ENCODE results near the gene RASSF8. TPM values are rescaled to one million over a fixed set of nuclear protein-coding genes. Genes with fewer than 3 reads are reported as not detected.

RASSF8 gene
- total and polyA plus RNA-seq, 9 of the 15 experiments (the other 6 are each of a cell fraction or from before 2014, with no cell fraction given) = 0.01 to 0.36 (median 0.12) TPM; not detected in 1

GRCh38 chr12:26086936-26087335 lies 128.5 kb downstream of the RASSF8 start (continued):
- TF ChIP-seq ZNF398 (CRISPR knock-in tag; IDR thresholded peaks at IDR 0.05) (no peak), ZBTB26 (CRISPR knock-in tag; IDR thresholded peaks at IDR 0.05) (no peak), SNAPC5 (CRISPR knock-in tag; IDR thresholded peaks at IDR 0.05) (no peak), NCOA1 (IDR thresholded peaks at IDR 0.05; ENCODE audit: low read depth) (no peak), CBFA2T3 (IDR thresholded peaks at IDR 0.05) (no peak), ZFP30 (CRISPR knock-in tag; IDR thresholded peaks at IDR 0.05; ENCODE audit: borderline replicate concordance) (no peak), FOSL1 (tag; conservative IDR thresholded peaks at IDR 0.05) (no peak), EP300 (IDR thresholded peaks at IDR 0.05; ENCODE audit: low read length) (no peak)

GRCh38 chr12:26088998-26089397 lies 130.5 kb downstream of the RASSF8 start:
- intact Hi-C loops (cut with micrococcal nuclease) (no loop called here), in situ Hi-C loops (cut with MboI) (no loop called here)
- Histone ChIP-seq H3K36me3 (ENCODE audit: control insufficient read depth, insufficient read depth, low read length) (no peaks in the 10 kb centered on the region), H3K27ac (ENCODE audit: extremely low read depth, low read depth, low read length) (no peak overlapping the region), H4K20me1 (replicated peaks; ENCODE audit: control insufficient read depth, insufficient read depth, low read length) (no peaks in the 10 kb centered on the region), H2AFZ (ENCODE audit: low read depth, low read length) (no peak overlapping the region), H3K4me3 (no peak overlapping the region), H3K79me2 (ENCODE audit: control insufficient read depth, insufficient read depth, low read length) (no peaks in the 10 kb centered on the region), H3K27me3 (ENCODE audit: control insufficient read depth in 2 of 2, insufficient read depth in 2 of 2, low read length in 2 of 2) (peaks cover 4 to 6% of the 10 kb centered on the region in 2 experiments; a peak in 3 of 5 replicates), H3K4me2 (ENCODE audit: insufficient read depth, low read length) (no peak overlapping the region), H3K9ac (ENCODE audit: insufficient read depth in 1 of 2, low read depth in 2 of 2, low read length in 2 of 2) (no peak overlapping the region), H3K9me1 (ENCODE audit: control insufficient read depth, insufficient read depth, low read length) (no peaks in the 10 kb centered on the region), H3K4me1 (replicated peaks in 1 of 2; ENCODE audit: control insufficient read depth in 2 of 2, insufficient read depth in 2 of 2, low read length in 2 of 2) (no peaks in the 10 kb centered on the region), H3K9me3 (replicated peaks; ENCODE audit: control insufficient read depth, insufficient read depth, low read depth, low read length) (no peaks in the 10 kb centered on the region)
- POLR2A ChIA-PET = interaction anchor here (0.5 to 0.9 kb wide), 2 partner anchors 13 to 154 kb away, joined by 3 to 4 read pairs; no protein-coding TSS in a partner anchor
- DNase-seq (ENCODE audit: extremely low read depth in 1 of 4, low spot score in 3 of 4) (no peak), ATAC-seq (no peak), FAIRE-seq (no peak)
- CTCF ChIA-PET (ENCODE audit: low intra/inter-chr PET ratio) = no interaction called here
- WGBS (ENCODE audit: insufficient coverage, low coverage, missing lambda C conversion rate) = 0% methylated on average over 2 of the region's 2 CpGs
- BruUV-seq (replicated peaks) = no TSS peak
- TF ChIP-seq RAD21 (CRISPR knock-in tag; conservative IDR thresholded peaks at IDR 0.05 in 1 of 2, IDR thresholded peaks at IDR 0.05 in 1 of 2) (peak in 1 of 2 experiments; percentile 19; a peak in 1 of 4 replicates), THRA (IDR thresholded peaks at IDR 0.05) (no peak), L3MBTL2 (IDR thresholded peaks at IDR 0.05) (no peak), ZNF655 (CRISPR knock-in tag; IDR thresholded peaks at IDR 0.05) (no peak), MYNN (IDR thresholded peaks at IDR 0.05) (no peak), MYNN (CRISPR knock-in tag; IDR thresholded peaks at IDR 0.05) (no peak), CBX3 (IDR thresholded peaks at IDR 0.05; ENCODE audit: borderline replicate concordance in 1 of 2, low read length in 2 of 2) (no peak), CEBPB (tag; IDR thresholded peaks at IDR 0.05) (0 out of 2 replicates have a peak, but pooled peaks have one; percentile 10), ZC3H11A (IDR thresholded peaks at IDR 0.05; ENCODE audit: low read depth, low read length) (no peak)
